ENCODE measurements around the gene XKR7.

XKR7 gene

GRCh38 chr20:32052090-32052777 lies 84.3 kb downstream of the XKR7 start, which contains the start of gene HCK:
HCK (plus strand) TSS chr20:32052242.
- DNase-seq, result no peak

GRCh38 chr20:32052778-32053362 lies 84.9 kb downstream of the XKR7 start:
- DNase-seq, result no peak

Measured in NCI-H1436 (cell line).